Cerebellar cortex (tissue), 1 donor: ENCODE results near the gene TENT4B.

Experiments
- DNase-seq: peaks from one replicate; pipeline ENCODE4 v3.0.0-alpha.2; 2015; ENCODE audit warnings: low spot score

TENT4B gene

DNA sequence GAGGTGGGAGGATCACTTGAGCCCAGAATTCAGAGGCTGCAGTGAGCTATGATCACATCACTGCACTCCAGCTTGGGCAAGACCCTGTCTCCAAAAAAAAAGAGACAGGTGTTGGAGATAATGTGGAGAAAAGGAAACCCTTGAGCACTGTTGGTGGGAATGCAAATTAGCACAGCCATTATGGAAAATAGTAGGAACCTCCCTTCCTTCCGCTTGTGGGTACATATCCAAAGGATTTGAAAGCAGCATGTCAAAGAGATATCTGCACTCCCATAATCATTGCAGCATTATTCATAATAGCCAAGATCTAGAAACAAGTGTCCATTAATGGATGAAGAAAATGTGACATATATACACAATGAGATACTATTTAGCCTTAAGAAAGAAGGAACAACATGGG, 103.5 kb downstream of the TENT4B start:
- no peak for DNase-seq

DNA sequence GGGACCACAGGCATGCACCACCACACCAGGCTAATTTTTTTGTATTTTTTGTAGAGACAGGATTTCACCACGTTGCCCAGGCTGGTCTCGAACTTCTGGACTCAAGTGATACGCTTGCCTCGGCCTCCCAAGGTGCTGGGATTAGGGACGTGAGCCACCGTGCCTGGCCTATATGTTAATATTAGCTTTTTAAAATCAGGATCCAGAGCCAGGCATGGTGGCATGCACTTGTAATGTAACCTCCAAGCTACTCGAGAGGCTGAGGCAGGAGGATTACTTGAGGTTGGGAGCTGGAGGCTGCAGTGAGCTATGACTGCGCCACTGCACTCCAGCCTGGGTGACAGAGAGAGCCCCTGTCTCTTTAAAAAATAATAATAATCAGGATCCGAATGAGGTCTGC, 104.8 kb downstream of the TENT4B start:
- DNase-seq, result no peak

DNA sequence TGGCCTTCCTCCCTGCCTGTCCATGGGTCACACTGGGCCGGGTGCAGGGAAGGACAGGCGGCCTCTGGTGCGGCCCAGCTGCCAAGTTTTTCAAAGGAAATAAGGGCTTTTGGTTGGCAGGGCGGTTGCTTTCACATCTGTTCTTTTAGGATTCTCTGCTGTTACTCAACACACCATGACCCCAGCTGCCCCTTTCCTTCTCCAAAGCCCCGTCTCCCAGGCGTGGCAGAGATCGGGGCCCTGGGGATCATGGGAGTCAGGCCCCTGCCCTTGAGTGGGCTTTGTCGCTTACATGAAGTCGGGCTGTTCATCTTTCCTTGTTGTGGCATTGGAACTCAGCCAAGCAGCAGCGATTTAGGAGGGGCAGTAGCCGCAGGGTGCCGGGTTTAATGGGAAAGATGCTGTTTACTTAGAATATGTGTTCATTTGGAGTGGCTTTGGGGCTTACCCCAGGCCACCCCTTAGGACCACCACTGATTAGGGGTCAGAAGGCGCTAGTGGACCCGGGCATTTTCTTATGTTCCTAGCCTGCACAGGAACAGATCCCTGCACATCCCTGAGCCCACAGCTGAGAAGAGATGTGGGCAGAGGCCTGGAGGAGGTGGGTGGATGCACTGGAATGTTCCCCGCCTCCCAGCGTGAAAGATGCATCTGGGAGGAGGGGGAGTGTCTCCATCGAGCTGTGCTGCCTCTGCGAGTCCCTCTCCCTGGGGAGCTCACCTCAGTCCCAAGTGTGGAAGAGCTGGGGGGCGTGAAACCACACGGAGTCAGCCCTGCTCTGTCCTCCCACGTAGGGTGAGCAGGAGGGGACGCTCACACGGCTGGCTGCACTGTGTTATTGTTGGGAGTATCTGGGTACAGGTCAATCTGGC, 106.5 kb downstream of the TENT4B start:
- DNase-seq, result no peak

DNA sequence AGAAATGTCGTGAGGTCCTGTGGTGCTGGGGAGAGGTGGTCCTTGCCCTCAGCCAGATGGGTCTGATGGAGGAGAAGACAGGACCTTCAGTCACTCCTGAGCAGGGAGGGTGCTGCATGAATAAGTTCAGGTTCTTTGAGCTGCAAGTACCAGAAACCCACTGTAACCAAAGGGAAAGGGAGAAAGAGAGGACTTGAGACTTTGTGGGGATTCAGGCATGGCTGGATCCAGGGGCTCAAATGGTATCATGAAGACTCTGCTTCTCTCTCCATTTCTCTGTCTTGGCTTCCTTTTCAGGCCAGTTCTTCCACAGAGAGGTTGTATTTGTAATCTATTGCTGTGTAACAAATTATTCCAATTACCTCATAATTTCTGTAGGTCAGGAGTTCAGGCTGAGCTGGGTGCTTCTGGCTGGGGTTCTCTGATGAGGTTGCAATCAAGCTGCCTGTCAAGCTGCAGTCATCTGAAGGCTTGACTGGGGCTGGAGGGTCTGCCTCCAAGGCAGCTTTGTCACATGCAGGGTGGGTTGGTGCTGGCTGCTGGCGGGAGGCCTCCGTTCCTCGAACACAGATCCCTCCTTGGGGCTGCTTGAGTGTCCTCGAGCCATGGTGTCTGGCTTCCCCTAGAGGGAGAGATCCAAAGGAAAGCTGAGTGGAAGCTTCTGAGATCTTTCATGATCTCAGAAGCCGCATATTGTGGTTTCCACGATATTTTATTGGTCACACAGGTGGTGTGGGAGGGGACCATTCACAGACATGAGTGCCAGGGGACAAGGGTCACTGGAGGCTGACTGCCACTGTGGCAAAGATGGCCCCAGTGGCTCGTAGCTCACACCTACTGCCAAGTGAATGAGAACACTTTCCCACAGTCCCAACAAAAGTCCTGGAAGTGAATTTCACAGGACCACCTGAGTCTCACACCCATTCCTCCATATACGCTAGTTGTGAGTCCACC, 107.4 kb downstream of the TENT4B start:
- DNase-seq, result no peak

DNA sequence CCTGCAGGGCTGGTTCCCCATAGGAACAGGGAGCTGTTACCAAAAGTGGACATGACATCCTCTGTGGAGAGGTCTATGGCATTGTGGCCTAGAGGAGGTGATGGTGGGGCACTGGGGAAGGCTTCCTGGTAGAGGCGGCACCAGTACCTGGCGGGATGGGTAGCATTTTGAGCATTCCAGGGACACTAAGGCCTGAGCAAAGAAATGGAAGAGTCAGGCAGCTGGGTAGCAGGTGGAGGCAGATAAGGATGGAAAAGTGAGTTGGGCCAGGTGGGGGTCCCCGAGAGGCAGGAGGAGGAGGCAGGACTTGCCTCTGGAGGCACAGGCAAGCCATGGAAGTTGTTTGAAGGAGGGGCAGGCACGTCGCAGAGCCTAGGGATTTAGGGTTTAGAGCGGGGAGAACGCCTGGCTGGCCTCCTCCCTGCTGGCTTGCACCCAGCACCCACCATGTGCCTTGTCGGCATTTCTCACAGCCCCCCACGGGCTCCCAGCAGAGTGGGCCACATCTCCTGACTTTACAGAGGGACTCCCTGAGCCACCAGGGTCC, 108.1 kb downstream of the TENT4B start:
- DNase-seq, result no peak

DNA sequence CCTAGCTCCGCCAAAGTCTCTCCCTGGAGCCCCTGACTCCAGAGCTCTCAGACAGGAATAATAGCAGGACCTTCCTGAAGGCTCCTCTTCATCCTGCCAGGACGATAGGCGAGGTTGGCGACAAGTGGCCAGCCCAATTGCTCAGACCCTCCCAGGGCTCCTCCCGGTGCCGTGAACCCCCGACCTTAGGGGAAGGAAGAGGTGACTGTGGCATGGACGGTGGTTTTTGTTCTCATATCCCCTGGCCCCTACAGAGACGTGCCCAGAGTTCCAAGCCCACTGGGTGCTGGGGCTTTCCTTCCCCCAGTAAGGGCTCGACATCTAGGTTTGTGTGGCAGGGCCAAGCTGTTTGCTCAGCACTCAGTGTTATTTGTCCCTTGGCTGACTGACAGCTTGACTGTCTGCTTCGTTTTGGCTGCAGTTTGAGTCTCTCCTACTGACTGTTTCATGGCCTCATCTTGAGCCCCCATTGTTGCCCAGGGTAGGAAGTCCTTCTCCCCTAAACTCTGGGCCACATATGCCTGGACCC, 108.7 kb downstream of the TENT4B start:
- no peak for DNase-seq

DNA sequence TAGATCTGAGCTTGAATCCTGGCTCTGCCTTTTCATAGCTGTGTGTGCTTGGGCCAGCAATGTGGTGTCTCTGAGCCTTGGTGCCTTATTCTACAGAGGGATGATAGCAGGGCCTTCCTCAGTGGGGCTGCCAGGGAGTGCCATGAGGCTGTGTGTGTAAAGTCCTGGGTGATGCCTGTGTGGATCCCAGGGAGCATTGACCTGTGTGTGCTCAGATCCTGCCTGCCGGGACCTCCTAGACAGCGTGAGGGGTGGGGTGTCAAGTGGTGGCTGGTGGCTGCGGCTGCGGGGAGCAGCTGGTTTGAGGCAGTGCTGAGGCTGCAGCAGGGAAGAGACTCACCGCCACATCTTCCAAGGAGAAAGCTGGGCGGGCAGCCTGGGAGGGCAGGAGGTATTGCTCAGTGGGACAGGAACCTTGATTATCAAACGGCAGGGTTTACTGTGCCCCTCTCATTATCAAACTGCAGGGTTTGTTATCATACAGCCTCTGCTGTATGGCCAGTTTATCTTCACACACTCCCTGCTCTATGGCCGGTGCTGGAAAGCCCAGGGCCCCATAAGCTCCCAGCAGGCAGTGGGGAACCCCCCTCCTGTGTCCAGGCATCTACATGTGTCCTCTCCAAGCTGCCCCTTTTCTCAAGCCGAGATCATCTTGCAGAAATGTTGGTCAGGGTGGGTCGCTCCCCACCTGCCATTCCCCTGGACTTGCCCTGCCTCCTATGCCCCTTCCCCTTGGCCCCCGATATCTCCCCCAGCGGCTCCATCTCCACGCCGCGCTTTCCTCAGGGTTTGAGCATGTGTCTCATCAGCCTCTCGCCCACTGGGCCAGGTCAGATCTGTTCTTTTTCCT, 110.2 kb downstream of the TENT4B start:
- no peak for DNase-seq

DNA sequence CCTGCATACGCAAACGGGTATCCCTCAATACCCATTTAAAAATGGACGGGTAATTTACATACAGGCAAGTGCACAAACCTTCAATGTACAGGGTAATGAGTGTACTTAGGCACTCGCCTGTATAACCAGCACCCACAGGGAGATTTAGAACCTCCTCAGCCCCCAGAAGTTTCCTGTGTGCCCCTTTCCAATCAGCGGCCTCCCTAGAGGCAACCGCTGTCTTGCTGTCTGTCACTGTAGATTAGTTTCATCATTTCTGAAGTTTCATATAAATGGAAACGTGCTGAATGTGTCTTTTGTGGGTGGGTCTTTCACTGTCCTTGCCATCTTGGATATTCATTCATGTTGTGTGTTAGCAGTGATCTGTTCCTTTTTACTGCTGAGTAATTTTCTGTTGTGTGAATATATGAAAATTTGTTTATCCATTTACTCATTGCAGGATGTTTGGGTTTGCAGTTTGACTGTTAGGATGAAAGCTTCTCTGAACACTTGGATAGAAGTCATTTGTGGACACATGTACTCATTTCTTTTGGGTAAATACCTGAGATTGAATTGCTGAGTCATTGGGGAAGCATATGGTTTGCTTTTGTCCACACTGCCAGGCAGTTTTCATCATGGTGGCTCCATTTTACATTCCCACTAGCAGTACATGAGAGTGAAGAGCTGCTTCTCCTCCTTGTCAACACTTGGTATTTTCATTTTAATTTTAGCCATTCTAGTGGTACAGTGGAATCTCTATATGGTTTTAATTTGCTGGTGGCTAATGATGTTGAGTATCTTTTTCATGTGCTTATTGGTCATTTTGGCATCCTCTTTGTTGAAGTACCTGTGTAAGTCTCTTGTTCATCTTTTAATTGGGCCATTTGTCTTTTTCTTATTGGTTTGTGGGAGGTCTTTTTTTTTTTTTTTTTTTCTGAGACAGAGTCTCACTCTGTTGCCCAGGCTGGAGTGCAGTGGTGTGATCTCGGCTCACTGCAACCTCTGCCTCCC, 111.1 kb downstream of the TENT4B start:
- no peak for DNase-seq

DNA sequence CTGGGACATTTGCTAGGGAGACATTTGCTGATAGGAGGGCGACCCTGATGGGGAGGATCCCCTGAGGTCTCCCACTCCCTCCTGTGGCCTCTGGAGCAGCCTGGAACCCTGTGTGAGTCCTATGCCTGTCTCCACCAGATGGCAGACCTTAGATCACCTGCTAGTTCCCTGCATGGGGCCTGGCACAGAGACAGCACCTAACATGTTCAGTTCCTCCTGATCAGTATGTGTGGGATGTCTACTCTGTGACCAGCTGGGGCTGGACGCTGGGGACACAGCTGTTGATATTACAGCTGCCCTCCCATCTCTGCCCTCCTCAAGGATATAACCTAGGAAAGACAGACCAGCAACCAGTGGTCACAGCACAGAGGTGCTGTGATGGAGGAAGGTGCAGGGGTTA, 112.2 kb downstream of the TENT4B start:
- DNase-seq, result peak; percentile 10

DNA sequence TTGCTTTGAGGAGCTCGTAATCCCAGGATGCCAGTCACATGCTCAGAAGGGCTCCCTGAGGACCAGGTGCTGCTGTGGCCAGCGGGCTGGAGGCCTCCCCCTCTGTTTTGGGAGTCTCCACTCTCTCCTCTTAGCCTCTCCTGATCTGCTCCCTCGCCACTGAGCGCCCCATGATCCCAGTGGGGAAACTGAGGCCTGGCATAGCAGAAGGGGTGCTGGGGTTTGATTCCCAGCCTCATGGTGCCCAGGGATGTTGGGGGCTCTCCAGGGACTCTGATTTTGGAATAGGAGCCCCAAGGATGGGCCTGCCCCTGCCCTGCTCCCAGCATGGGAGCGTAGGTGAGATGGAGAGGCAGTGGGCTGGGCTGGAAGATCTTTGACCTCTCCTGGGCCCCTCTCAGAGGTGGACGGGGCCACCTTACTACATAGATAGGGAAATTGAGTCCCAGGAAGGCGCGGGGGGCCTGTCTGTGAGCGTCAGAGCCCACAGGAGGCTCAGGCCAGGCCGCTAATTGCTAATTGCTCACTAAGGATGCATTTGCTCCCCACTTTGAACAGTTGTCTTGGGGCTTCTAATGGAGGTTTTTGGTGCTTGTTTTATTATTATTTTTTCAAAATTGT, 112.7 kb downstream of the TENT4B start:
- DNase-seq, result no peak

DNA sequence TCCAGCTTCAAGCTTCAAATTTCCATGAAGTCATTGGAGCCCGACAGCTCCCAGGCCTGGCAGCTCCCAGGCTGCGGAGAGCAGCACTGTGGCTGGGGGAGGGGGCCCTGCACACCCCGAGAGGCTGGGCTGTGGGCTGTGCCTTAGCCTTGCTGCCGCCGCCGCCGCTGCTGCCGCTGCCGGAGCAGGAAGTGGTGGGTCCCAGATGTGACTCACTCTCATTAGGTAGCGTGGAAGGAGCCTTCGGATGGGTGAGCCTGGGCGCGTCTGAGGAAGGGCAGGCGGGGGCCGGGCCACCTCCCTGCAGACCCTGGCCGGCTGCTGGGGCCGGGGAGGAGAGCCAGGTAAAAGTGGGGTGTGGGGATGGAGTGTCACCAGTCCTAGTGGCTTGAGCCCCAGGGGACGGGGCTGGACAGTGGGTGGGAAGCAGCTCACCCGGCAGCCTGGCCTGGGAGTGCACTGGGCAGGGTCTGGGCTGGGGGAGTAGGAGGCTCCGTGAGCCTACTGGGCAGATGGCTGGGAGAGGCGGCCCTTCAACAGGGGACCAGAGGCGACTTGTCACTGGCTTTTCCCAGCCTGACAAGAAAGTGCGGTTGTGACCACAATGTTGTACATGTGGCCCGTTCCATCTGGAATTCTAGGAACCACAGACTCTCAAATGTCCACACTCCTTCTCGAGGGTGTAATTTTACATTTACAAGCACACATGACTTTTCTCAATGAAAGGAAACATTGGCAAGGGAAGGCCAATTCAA, 113.4 kb downstream of the TENT4B start, which contains the start of gene ADCY7:
Gene ADCY7, plus strand, starts transcription at position 215 of the 755 bp plus-strand sequence. CDS start 21,629 bp downstream, outside the sequence.
- DNase-seq, result no peak

DNA sequence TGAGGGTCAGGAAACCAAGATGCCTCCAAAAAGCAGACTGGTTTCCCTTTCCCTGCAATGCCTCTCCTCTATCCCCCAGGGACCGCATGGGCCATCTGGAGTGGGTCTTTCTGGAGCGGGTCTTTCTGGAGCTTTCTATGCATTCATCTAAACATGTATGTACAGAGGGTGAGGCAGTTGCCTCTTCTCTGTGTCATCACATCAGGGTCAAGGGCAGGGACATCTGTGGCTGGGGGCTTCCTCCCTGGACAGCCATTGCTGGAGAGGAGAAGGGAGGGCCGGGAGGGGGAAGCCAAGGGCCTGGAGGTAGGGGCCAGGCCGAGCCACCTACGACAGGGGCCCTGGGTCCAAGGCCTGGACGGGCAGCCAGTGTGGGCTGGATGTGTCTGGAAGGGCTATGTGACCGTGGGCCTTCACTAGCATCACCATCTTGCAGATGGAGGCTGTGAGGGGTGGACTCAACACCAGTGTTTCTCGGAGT, 114.1 kb downstream of the TENT4B start:
- DNase-seq, result no peak

DNA sequence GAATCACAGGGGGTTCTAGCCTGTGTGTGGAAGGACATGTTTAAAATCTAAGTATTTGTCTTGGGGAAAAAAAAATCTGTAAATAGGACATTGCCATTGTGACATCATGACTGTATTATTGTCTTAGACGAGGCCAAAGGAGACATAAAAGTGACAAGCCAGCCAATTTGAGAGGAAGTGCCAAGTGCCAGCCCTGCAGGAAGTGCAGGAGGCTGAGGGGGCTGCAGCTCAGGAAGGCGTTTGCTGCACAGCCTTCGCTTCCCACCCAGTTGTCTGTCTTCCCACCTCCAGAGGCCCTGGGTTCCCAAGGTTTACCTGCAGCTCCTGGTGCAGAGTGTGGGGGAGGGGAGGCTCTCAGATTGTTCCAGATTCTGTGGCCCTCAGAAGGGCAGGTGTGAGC, 114.5 kb downstream of the TENT4B start:
- DNase-seq, result no peak

DNA sequence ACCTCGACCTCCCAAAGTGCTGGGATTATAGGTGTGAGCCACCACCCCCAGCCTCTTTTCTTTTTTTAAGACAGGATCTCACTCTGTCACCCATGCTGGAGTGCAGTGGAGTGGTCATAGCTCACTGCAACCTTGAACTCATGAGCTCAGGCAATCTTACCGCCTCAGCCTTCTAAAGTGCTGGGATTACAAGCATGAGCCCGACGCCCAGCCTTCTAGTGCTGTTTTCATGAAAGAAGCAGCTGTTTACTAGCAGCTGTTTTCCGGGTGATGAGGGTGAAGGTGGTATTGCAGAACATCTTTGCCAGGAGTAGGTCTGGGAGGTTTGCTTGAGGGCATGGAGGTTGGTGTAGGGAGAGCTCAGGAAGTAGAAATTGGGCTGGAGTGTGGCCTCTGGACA, 115.2 kb downstream of the TENT4B start:
- no peak for DNase-seq

DNA sequence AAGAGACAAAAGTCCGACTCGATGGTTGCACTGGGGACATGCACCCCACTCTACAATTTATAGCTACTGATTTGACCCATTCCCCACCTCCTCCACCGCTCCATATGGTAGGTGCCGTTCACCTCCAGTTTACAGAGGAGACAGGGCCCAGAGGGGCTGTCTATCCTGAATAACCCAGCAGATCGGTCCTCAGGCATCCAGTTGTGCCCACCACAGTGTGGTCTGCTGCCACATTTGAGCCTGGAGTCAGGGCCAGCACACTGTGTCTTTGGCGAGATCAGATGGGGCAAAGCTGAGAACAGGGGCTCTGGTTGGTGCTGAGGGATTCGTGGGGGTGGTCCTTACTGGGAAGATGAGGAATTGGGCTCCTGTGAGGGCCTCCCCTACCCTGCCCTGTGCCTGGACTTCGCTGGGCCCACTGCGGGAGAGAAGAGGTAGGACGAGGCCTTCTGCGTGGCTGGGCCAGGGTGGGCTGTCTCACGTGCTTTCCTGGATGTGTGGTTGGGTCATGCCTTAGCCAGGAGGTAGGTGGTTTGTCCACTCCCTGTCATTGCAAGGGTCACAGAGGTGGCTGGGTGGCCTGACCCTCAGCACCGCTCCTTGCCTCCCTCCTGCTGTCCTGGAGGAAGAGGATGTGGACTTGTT, 116.1 kb downstream of the TENT4B start:
- DNase-seq, result no peak

DNA sequence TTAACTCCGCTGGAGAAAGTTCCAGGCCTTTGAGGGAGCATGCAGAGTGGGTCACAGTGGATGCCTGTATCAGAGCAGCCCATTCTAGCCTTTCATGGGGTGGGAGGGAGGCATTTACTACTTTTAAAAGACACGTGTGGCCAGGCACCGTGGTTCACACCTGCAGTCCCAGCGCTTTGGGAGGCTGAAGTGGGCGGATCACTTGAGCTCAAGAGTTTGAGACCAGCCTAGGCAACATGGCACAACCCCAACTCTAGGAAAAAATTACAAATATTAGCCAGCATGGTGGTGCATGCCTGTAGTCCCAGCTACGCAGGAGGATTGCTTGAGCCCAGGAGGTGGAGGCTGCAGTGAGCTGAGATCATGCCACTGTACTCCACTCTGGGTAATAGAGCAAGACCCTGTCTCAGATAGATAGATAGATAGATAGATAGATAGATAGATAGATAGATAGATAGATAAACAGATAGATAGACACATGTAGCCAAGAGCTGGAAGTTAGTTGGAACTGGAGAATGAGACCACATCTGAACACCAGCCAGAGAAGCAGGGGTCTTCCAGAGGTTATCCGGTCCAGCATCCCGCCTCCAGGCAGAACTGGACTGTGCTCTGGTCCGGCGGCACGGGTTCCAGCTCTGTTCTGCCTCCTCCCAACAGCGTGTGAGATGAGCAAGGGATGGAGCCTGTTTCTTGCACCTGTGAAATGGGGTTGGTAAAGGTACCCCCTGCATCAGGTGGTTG, 116.8 kb downstream of the TENT4B start:
- no peak for DNase-seq

DNA sequence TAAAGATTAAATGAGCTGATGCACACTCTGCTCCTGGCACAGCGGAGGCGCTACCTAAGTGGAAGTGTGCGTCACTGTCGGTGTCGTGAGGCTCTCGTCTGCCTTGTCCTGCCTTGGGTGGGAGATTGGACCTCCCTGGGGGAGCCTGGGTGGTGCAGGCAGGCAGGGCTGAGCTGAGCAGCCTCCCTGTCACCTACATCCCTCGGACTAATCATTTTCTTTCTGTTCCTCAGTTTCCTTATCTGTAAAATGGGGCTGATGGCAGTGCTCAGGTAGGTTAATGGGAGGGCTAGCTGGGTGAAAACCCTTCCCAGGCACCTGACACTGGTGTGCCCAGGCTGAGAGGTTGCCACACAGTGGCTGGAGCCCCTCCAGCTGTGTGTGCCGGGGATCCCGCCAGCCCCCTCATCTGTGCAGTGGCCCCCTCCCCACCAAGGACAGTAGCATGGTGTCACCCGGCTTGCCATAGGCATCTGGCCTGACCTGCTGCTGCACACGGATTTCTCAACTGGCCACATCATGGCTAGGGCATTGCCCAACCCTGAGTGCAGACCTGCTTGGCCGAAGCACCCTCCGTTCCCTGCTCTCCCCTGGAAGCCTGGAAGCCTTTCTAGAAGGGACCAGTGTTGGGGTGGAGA, 117.5 kb downstream of the TENT4B start:
- DNase-seq, result no peak
